Astrocyte of the spinal cord (primary cell): ENCODE data around the gene CREB5.

ENCODE experiments used
- DNase-seq: peaks from one replicate; pipeline ENCODE4 v3.0.0; 2011; ENCODE audit warnings: low read depth, low spot score
- H3K4me3 ChIP-seq: 2 replicates; pipeline ENCODE4 v1.5.1; 2011; ENCODE audit warnings: low read depth, mild to moderate bottlenecking, low read length, moderate library complexity
- in situ Hi-C: cut with HindIII; loops from 2 replicates; pipeline ENCODE4 v1.10.0; 2017; ENCODE audit warnings: low sequenced_read_pairs
- TF ChIP-seq, protein P1 (sequence below): IDR thresholded peaks from 2 replicates; pipeline ENCODE4 v1.5.1; 2012; ENCODE audit warnings: low read depth, mild to moderate bottlenecking, low read length, inconsistent platforms

CREB5 gene

GRCh38 chr7:28768577-28769147, 356.3 kb downstream of the CREB5 start:
- in situ Hi-C loops: no loop called here
- H3K4me3 ChIP-seq: no peak overlapping the region
- DNase-seq: peak; percentile 62
- TF ChIP-seq, protein P1, sequence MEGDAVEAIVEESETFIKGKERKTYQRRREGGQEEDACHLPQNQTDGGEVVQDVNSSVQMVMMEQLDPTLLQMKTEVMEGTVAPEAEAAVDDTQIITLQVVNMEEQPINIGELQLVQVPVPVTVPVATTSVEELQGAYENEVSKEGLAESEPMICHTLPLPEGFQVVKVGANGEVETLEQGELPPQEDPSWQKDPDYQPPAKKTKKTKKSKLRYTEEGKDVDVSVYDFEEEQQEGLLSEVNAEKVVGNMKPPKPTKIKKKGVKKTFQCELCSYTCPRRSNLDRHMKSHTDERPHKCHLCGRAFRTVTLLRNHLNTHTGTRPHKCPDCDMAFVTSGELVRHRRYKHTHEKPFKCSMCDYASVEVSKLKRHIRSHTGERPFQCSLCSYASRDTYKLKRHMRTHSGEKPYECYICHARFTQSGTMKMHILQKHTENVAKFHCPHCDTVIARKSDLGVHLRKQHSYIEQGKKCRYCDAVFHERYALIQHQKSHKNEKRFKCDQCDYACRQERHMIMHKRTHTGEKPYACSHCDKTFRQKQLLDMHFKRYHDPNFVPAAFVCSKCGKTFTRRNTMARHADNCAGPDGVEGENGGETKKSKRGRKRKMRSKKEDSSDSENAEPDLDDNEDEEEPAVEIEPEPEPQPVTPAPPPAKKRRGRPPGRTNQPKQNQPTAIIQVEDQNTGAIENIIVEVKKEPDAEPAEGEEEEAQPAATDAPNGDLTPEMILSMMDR: no peak

DNA sequence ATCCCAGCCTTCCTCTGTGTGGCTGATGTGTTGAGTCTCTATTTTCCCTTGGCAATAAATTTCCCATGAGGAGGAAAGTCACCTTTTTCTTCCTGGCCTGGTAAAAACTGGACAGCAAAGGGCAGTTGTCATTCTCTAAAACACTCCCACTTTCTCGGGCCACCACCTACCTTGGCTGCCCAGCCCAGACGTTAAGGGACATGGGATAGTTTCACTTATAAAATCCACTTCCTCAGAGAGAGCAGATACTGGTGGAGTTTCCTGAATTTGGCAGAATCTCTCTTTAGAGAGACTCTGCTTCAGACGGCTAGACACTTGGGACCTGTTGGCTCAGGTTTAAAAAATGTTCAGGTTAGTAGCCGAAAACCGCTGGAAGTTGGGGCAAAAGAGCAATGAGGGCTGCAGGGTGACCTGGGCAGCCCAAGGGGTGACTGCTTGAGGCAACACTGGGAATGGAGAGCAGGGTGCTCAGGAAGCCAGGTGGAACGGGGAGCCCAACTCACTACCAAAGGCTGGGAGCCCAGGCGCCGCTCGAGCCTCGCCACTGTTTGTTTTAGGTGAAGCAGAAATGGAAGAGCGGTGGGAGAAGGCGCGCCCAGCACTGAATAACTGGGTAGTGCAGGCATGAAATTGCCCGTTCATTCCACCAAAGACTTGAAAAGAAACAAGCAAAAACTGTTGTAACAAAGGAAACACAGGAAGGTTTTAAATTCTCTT, 359.7 kb downstream of the CREB5 start:
- TF ChIP-seq, protein P1: no peak
- DNase-seq: no peak
- H3K4me3 ChIP-seq: no peak overlapping the region
- in situ Hi-C loops: no loop called here

DNA sequence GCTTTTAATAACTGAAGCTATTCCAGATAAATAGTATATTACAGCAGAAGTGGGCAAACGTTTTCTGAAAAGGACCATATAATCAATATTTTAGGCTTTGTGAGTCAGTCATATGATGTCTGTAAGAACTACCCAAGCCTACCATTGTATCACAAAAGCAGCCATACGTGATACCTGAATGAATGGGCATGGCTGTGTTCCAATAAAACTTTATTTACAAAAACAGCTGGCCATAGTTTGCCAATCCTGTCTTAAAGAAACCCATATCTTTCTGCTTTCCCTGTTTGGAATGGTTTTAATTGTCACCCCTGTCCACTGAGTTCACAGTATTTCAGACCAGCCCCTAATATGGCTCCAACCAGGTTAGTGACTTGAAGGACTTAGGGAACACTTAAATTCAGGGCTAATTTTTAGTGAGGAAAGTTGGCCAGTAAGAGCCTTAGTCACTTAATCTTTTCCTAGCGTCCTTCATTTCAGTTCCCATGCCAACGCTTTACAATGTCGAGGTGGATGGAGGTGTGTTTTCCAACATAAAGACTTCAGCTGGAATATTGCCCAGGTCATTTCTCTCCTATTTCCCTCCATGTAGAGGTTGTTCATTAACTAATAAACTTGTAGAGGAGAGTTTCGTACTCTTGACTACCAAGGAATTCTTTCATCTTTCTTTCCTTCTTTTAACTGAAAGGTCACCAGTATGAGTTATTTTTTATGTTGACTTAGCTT, 361.3 kb downstream of the CREB5 start:
- H3K4me3 ChIP-seq: no peak overlapping the region
- in situ Hi-C loops: no loop called here
- no peak for DNase-seq
- TF ChIP-seq, protein P1: no peak

DNA sequence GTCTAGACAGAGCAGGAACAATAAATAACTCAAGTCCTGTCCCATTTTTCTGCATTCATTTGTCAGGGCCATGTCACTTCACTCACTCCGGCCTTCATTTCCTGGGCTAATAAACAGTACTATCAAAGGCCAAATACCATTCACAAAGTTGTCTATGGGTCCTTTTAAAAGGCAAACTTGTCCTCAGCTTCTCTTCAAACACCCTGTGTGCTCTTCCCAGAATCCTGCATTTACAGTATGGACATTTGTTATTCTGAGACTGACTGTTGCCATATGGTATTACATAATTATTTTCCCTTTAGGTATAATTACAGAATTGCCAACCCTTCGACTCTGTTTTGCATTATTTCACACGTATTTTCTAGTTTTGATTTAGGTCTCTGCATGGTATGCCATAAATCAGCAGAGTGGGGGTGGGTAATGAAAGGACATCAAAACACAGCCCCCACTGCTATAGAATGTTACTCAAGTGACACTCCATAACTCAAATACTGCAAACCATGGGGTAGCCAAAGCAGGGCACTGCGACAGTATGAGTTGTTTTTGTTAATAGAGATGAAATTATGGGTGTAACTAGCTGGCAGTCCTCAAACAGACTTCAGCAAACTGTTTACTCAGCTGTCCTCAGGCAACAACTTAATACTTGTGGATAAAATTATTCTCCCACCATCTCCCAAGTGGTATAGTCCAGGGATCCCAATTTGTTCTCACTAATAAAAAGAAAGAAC, 362.1 kb downstream of the CREB5 start:
- TF ChIP-seq, protein P1: no peak
- DNase-seq: no peak
- in situ Hi-C loops: no loop called here
- no peak overlapping the region for H3K4me3 ChIP-seq

DNA sequence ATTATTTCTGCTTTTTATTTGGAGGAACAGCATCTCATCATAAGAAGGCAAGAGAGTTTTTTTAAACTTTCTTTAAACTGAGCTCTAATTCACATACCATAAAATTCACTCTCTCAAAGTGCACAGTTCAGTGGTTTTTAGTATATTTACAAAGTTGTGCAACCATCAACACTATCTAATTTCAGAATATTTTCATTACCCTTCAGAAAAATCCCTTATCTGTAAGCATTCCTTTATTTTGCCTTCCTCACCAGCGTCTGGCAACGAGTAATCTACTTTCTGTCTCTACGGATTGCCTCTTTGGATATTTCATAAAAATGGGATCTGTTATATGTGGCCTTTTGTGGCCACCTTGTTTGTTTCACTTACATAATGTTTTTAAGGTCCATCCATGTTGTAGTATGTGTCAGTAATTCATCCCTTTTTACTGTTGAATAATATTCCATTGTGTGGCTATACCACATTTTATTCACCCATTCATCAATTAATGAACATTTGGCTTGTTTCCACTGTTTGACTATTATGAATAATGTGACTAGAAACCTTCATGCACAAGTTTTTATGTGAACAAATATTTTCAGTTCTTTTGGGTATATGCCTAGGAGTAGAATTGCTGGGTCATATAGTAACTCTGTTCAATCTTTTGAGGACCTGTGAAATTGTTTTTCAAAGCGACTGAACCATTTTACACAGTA, 364.3 kb downstream of the CREB5 start:
- TF ChIP-seq, protein P1: no peak
- no peak overlapping the region for H3K4me3 ChIP-seq
- in situ Hi-C loops: no loop called here
- DNase-seq: no peak

DNA sequence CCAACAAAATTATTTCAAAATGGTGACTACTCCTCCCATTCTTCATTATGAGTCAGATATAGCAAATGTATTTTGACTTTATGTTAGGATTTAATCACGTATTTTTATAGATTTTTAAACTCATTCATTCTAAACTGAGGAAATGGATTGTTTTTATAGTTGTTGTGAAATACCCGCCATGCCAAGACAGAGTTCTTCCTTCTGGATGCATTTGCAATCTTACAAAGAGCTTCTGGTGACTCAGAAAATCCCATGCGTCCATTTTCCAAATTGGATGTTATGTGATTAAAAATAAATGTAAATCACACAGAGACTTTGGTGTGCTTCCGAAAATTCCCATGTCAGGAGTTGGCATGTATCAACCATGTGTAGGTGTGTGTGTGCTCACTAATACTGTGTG, 366.5 kb downstream of the CREB5 start:
- in situ Hi-C loops: no loop called here
- DNase-seq: no peak

More for the DNA sequence above, 366.5 kb downstream of the CREB5 start:
- H3K4me3 ChIP-seq: no peak overlapping the region
- TF ChIP-seq, protein P1: no peak
